C4-2B (cell line): Measurements from ENCODE around the gene SPC25.

Experiments
- ZFX ChIP-seq: fragments of 450-650 bp; IDR thresholded peaks from 2 replicates; pipeline ENCODE4 v1.6.1; 2017
- TF ChIP-seq, protein P1 (sequence below): fragments of 450-650 bp; conservative IDR thresholded peaks from 2 replicates; pipeline ENCODE4 v1.5.1; 2017; ENCODE audit warnings: mild to moderate bottlenecking

DNA sequence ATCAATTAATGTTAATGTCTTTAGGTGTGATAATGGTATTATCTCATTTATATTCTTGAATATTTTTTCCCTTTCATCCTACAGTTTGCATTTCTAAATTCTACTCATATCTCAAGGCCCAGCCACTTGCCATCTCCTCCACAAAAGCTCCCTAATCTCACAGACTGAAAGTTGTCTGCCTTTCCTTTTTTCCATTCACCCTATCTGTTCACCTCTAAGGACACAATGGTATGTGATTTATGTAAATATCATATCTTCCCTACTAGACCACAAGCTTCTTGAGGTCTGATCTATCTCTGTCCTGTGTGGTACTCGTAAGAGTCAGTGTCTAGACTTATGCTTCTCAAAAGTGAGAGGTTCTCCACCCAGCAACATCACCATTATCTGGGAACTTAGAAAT is 3.9 kb upstream of the SPC25 start:
- TF ChIP-seq, protein P1, sequence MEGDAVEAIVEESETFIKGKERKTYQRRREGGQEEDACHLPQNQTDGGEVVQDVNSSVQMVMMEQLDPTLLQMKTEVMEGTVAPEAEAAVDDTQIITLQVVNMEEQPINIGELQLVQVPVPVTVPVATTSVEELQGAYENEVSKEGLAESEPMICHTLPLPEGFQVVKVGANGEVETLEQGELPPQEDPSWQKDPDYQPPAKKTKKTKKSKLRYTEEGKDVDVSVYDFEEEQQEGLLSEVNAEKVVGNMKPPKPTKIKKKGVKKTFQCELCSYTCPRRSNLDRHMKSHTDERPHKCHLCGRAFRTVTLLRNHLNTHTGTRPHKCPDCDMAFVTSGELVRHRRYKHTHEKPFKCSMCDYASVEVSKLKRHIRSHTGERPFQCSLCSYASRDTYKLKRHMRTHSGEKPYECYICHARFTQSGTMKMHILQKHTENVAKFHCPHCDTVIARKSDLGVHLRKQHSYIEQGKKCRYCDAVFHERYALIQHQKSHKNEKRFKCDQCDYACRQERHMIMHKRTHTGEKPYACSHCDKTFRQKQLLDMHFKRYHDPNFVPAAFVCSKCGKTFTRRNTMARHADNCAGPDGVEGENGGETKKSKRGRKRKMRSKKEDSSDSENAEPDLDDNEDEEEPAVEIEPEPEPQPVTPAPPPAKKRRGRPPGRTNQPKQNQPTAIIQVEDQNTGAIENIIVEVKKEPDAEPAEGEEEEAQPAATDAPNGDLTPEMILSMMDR = no peak
- no peak for TF ChIP-seq ZFX
